Naive thymus-derived CD4-positive, alpha-beta T cell (primary cell): ENCODE results near the gene IFT20. TPM values are rescaled to one million over a fixed set of nuclear protein-coding genes. Genes with fewer than 3 reads are reported as not detected.

ENCODE experiments used
- ATAC-seq: fragments of 150-1000 bp; cut with Tn5 transposase; 2 replicates; pipeline ENCODE4 v1.10.0; 2021; ENCODE audit warnings: mild to moderate bottlenecking, moderate library complexity
- CTCF ChIA-PET: fragments of 350-600 bp; sonication (Branson Sonifier 250); formaldehyde crosslinking; loops from one replicate; lab custom pipeline; 2021; ENCODE audit warnings: antibody characterized with exemption; lab: Charles Lee
- POLR2A ChIA-PET: fragments of 350-600 bp; sonication (Branson Sonifier 250); formaldehyde crosslinking; loops from one replicate; lab custom pipeline; 2021; ENCODE audit warnings: antibody characterized with exemption, inconsistent platforms; lab: Charles Lee
- DNase-seq, 9 donors: peaks; one replicate each; pipeline versions ENCODE4 v3.0.0 to v3.0.0-alpha.2; 2020 to 2022; ENCODE audit warnings: mixed read lengths in 1 of 9
- H3K27ac ChIP-seq: one replicate; pipeline ENCODE4 v1.7.0; 2013; ENCODE audit warnings: mild to moderate bottlenecking, low read depth, low read length, moderate library complexity
- H3K27me3 ChIP-seq, 2 donors: one replicate each; pipeline ENCODE4 v1.7.0; 2013; ENCODE audit warnings: low read length in 2 of 2, mild to moderate bottlenecking in 2 of 2, moderate library complexity in 2 of 2; ENCODE audit not compliant: control insufficient read depth in 2 of 2, insufficient read depth in 2 of 2
- H3K36me3 ChIP-seq, 3 experiments: 1 replicate in 2 of 3; 2 replicates in 1 of 3; pipeline ENCODE4 v1.7.0; 2013; ENCODE audit warnings: low read length in 3 of 3, mild to moderate bottlenecking in 3 of 3, moderate library complexity in 1 of 3; ENCODE audit not compliant: insufficient read depth in 3 of 3, control insufficient read depth in 2 of 3
- H3K4me1 ChIP-seq, 2 donors: one replicate each; pipeline ENCODE4 v1.7.0; 2013; ENCODE audit warnings: low read length in 2 of 2, mild to moderate bottlenecking in 2 of 2, moderate library complexity in 1 of 2; ENCODE audit not compliant: control insufficient read depth in 2 of 2, insufficient read depth in 2 of 2
- H3K4me3 ChIP-seq: 2 replicates; pipeline ENCODE4 v1.7.0; 2013; ENCODE audit warnings: mild to moderate bottlenecking, low read length
- H3K9me3 ChIP-seq, 3 experiments: 1 replicate in 2 of 3; 2 replicates in 1 of 3; pipeline ENCODE4 v1.7.0; 2013; ENCODE audit warnings: low read length in 3 of 3; ENCODE audit not compliant: control insufficient read depth in 2 of 3
- H3K27ac Mint-ChIP-seq, 9 donors: one replicate each; pipeline ENCODE4 v1.8.0; 2020 to 2022; ENCODE audit warnings: mixed read lengths in 9 of 9, mild to moderate bottlenecking in 8 of 9, moderate library complexity in 5 of 9, inconsistent platforms in 2 of 9
- H3K27me3 Mint-ChIP-seq, 5 donors: one replicate each; pipeline ENCODE4 v1.8.0; 2021 to 2022; ENCODE audit warnings: mixed read lengths in 5 of 5, mild to moderate bottlenecking in 1 of 5
- H3K36me3 Mint-ChIP-seq, 5 donors: one replicate each; pipeline ENCODE4 v1.8.0; 2020 to 2022; ENCODE audit warnings: mixed read lengths in 5 of 5, mild to moderate bottlenecking in 3 of 5, inconsistent platforms in 1 of 5
- H3K4me1 Mint-ChIP-seq, 7 donors: one replicate each; pipeline ENCODE4 v1.8.0; 2020 to 2022; ENCODE audit warnings: mixed read lengths in 7 of 7, mild to moderate bottlenecking in 3 of 7, inconsistent platforms in 1 of 7
- H3K4me3 Mint-ChIP-seq, 10 donors: one replicate each; pipeline ENCODE4 v1.8.0; 2020 to 2022; ENCODE audit warnings: mild to moderate bottlenecking in 10 of 10, mixed read lengths in 10 of 10, moderate library complexity in 6 of 10, inconsistent platforms in 2 of 10
- H3K9me3 Mint-ChIP-seq, 11 donors: one replicate each; pipeline ENCODE4 v1.8.0; 2020 to 2022; ENCODE audit warnings: mixed read lengths in 11 of 11, mild to moderate bottlenecking in 4 of 11, inconsistent platforms in 1 of 11, moderate library complexity in 1 of 11
- intact Hi-C, 2 donors: fragments of 100-400 bp; cut with micrococcal nuclease; formaldehyde crosslinking; loops; one replicate each; pipeline ENCODE4 v1.15.1; 2023
- microRNA-seq: library from miRNA; unstranded; fragments of <30 nt; microRNA quantifications from one replicate; pipeline ENCODE4 v1.2.0, GENCODE V29; 2022; ENCODE audit warnings: borderline microRNAs expressed
- polyA plus RNA-seq, 2 donors: library from polyadenylated mRNA; unstranded; fragments of 300-500 nt; fragmentation: Illumina TruSeq; gene quantifications; one replicate each; pipeline ENCODE4 v1.2.3, GENCODE V29; 2021
- total RNA-seq, 6 experiments: library from RNA in 5 of 6; stranded (reverse) in 5 of 6; gene quantifications; 1 replicate in 5 of 6; 2 replicates in 1 of 6; pipeline ENCODE4 v1.2.3 and lab custom pipeline; 2021 to 2026

IFT20 gene
- total and polyA plus RNA-seq, 7 experiments from 2014 or later, result 24.7 to 56.2 (median 44.5) TPM

DNA sequence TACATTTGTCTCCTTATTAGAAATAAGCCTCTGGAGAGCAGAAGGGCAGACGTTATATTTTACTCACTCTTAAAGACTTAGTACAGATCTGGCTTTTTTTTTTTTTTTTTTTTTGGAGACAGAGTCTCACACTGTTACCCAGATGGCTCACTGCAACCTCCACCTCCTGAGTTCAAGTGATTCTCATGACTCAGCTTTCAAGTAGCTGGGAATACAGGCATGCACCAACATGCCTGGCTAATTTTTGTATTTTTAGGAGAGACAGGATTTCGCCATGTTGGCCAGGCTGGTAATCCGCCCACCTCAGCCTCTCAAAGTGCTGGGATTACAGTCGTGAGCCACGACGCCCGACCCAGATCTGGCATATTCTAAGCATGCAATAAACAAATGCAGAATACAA, 52.7 kb downstream of the IFT20 start:
- ChIA-PET CTCF (no interaction called here), POLR2A (no interaction called here)
- peaks cover 7 to 12% (median 11%) of the 10 kb centered on the region in 7 donors for H3K4me1 Mint-ChIP-seq
- H3K27ac Mint-ChIP-seq, result no peak overlapping the region
- no peak overlapping the region for H3K27ac ChIP-seq
- H3K27me3 Mint-ChIP-seq, result peaks cover 0 to 62% (median 5%) of the 10 kb centered on the region in 5 donors
- H3K9me3 ChIP-seq, result no peaks in the 10 kb centered on the region
- intact Hi-C loops, result no loop called here
- H3K4me1 ChIP-seq, result peaks cover 10 to 11% of the 10 kb centered on the region in 2 donors
- DNase-seq, result no peak
- H3K4me3 Mint-ChIP-seq, result no peak overlapping the region
- H3K36me3 ChIP-seq, result no peaks in the 10 kb centered on the region
- H3K4me3 ChIP-seq, result no peak overlapping the region
- peaks cover 0 to 3% (median 0%) of the 10 kb centered on the region in 11 donors for H3K9me3 Mint-ChIP-seq
- no peak for ATAC-seq
- no peaks in the 10 kb centered on the region for H3K27me3 ChIP-seq
- no peaks in the 10 kb centered on the region for H3K36me3 Mint-ChIP-seq

DNA sequence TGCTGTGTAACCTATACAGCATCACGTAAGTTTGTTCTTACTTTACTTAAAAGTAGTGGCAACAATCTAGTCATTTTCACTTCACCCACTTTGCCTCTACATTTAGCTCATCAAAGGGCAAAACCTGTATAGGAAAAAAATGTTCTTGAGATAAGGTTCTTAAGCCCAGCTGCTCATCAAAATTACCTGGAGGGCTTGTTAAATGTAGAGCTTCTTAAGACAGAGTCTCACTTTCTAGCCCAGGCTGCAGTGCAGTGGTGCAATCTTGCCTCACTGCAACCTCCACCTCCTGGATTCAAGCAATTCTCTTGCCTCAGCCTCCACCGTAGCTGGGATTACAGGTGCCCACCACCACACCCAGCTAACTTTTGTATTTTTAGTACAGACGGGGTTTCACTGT, 54.4 kb downstream of the IFT20 start:
- Mint-ChIP-seq H3K4me1 (peaks cover 7 to 21% (median 14%) of the 10 kb centered on the region in 7 donors), H3K4me3 (no peak overlapping the region), H3K36me3 (no peaks in the 10 kb centered on the region), H3K27me3 (peaks cover 0 to 73% (median 5%) of the 10 kb centered on the region in 5 donors), H3K27ac (no peak overlapping the region), H3K9me3 (peaks cover 0 to 3% (median 0%) of the 10 kb centered on the region in 11 donors)
- POLR2A ChIA-PET, result no interaction called here
- Histone ChIP-seq H3K4me1 (peaks cover 14 to 16% of the 10 kb centered on the region in 2 donors), H3K27me3 (no peaks in the 10 kb centered on the region), H3K9me3 (no peaks in the 10 kb centered on the region), H3K36me3 (no peaks in the 10 kb centered on the region), H3K27ac (no peak overlapping the region), H3K4me3 (no peak overlapping the region)
- ATAC-seq, result no peak
- intact Hi-C loops, result no loop called here
- no peak for DNase-seq
- CTCF ChIA-PET, result no interaction called here

DNA sequence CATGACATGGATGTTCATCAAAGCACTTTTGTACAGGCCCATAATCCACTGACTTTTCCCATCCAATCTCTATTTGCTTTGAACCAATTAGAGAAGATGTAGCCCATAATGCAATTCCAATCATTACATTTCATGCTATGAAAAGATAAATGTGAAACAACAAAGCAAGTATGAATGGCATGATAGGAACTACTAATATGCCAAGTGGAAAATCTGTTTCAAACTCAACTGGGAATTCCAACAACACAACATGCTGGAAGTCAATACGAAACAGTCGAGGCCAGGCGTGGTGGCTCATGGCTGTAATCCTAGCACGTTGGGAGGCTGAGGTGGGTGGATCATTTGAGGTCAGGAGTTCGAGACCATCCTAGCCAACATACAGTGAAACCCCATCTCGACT, 55.9 kb downstream of the IFT20 start:
- no peaks in the 10 kb centered on the region for H3K9me3 ChIP-seq
- ATAC-seq (no peak), DNase-seq (no peak)
- H3K4me3 ChIP-seq, result no peak overlapping the region
- CTCF ChIA-PET, result no interaction called here
- POLR2A ChIA-PET, result no interaction called here
- Mint-ChIP-seq H3K9me3 (peaks cover 0 to 3% (median 0%) of the 10 kb centered on the region in 11 donors), H3K4me1 (peaks cover 7 to 23% (median 14%) of the 10 kb centered on the region in 7 donors), H3K4me3 (no peak overlapping the region), H3K27ac (no peak overlapping the region), H3K27me3 (peaks cover 8 to 84% (median 20%) of the 10 kb centered on the region in 5 donors), H3K36me3 (no peaks in the 10 kb centered on the region)
- peaks cover 14 to 16% of the 10 kb centered on the region in 2 donors for H3K4me1 ChIP-seq
- intact Hi-C loops, result loop anchor here (2.0 kb wide), 1 partner anchor 55 kb away; the partner anchor contains the start of genes IFT20 (in 2 of the 2) and TNFAIP1 (in 2 of the 2)
- H3K27ac ChIP-seq, result no peak overlapping the region
- no peaks in the 10 kb centered on the region for H3K27me3 ChIP-seq
- no peaks in the 10 kb centered on the region for H3K36me3 ChIP-seq

Small RNA genes within 50 kb of the gene (microRNA-seq; reads per million reads assigned to microRNA genes)
- gene MIR4723, result not detected

Other genes with a start within 250 kb of the IFT20 start
- 10 to 100 TPM in 1 of 5 experiments, 1 to 10 TPM in 4; 2.9 to 19.9 (median 4.8) TPM for gene TMEM97, start 16.3 kb downstream of the IFT20 start, total RNA-seq
- 10 to 100 TPM in 1 of 2 donors, 1 to 10 TPM in 1; 8.3 to 10.9 TPM for gene TMEM97, start 16.3 kb downstream of the IFT20 start, polyA plus RNA-seq
- 10 to 100 TPM in 4 of 5 experiments, 1 to 10 TPM in 1; 8.0 to 26.9 (median 25.9) TPM for gene TNFAIP1, start 289 bp upstream of the IFT20 start, total RNA-seq
- gene TNFAIP1, start 289 bp upstream of the IFT20 start, polyA plus RNA-seq, result 10 to 100 TPM; 10.3 to 19.0 TPM
- 10 to 100 TPM; 27.9 to 64.9 (median 29.8) TPM for gene POLDIP2, start 22.1 kb upstream of the IFT20 start, total RNA-seq
- 10 to 100 TPM; 85.0 to 89.3 TPM for gene POLDIP2, start 22.1 kb upstream of the IFT20 start, polyA plus RNA-seq
- gene SEBOX, start 29.7 kb upstream of the IFT20 start, total RNA-seq, result not detected
- not detected for gene SEBOX, start 29.7 kb upstream of the IFT20 start, polyA plus RNA-seq
- under 1 TPM in 2 of 5 experiments, not detected in 3; 0.19 to 0.65 TPM for gene VTN, start 34.8 kb upstream of the IFT20 start, total RNA-seq
- under 1 TPM in 1 of 2 donors, not detected in 1; 0.08 TPM for gene VTN, start 34.8 kb upstream of the IFT20 start, polyA plus RNA-seq
- 10 to 100 TPM; 21.8 to 34.1 (median 27.2) TPM for gene SARM1, start 36.2 kb upstream of the IFT20 start, total RNA-seq
- gene SARM1, start 36.2 kb upstream of the IFT20 start, polyA plus RNA-seq, result 1 to 10 TPM; 5.2 to 8.4 TPM
- 1 to 10 TPM; 1.9 to 5.1 (median 3.6) TPM for gene SLC46A1, start 70.7 kb upstream of the IFT20 start, total RNA-seq
- 1 to 10 TPM; 1.8 to 3.3 TPM for gene SLC46A1, start 70.7 kb upstream of the IFT20 start, polyA plus RNA-seq
- gene SLC13A2, start 138.2 kb upstream of the IFT20 start, total RNA-seq, result not detected
- gene SLC13A2, start 138.2 kb upstream of the IFT20 start, polyA plus RNA-seq, result not detected
- not detected for gene FOXN1, start 170.9 kb upstream of the IFT20 start, total RNA-seq
- not detected for gene FOXN1, start 170.9 kb upstream of the IFT20 start, polyA plus RNA-seq
- 100 to 1,000 TPM in 1 of 5 experiments, 10 to 100 TPM in 4; 40.6 to 108 (median 90.2) TPM for gene UNC119, start 217.2 kb upstream of the IFT20 start, total RNA-seq
- gene UNC119, start 217.2 kb upstream of the IFT20 start, polyA plus RNA-seq, result 10 to 100 TPM; 37.7 to 48.1 TPM
- gene PIGS, start 236.1 kb upstream of the IFT20 start, total RNA-seq, result 10 to 100 TPM; 58.5 to 71.2 (median 62.4) TPM
- 10 to 100 TPM; 46.6 to 53.5 TPM for gene PIGS, start 236.1 kb upstream of the IFT20 start, polyA plus RNA-seq
- gene ALDOC, start 241.4 kb upstream of the IFT20 start, total RNA-seq, result 100 to 1,000 TPM in 1 of 5 experiments, 10 to 100 TPM in 4; 24.5 to 159 (median 40.1) TPM
- 100 to 1,000 TPM in 1 of 2 donors, 10 to 100 TPM in 1; 92.9 to 103 TPM for gene ALDOC, start 241.4 kb upstream of the IFT20 start, polyA plus RNA-seq